K562 (cell line): ENCODE measurements around the gene SV2A. TPM values are rescaled to one million over a fixed set of nuclear protein-coding genes. Genes with fewer than 3 reads are reported as not detected.

Experiments used
- ATF7 ChIP-seq: fragments of 450-650 bp; IDR thresholded peaks from 2 replicates; pipeline ENCODE4 v1.7.1; 2014; ENCODE audit warnings: mild to moderate bottlenecking, moderate library complexity
- BRF1 ChIP-seq: IDR thresholded peaks from 3 replicates; pipeline ENCODE4 v1.6.1; 2011; ENCODE audit warnings: borderline replicate concordance, mild to moderate bottlenecking; ENCODE audit not compliant: insufficient read length; ENCODE audit errors: extremely low read depth
- CREB3 ChIP-seq: fragments of 450-650 bp; conservative IDR thresholded peaks from 2 replicates; pipeline ENCODE4 v1.6.1; 2016; ENCODE audit warnings: missing genetic modification characterization, low read depth, mild to moderate bottlenecking, missing compliant biosample characterization, moderate library complexity
- CREM ChIP-seq: IDR thresholded peaks from 2 replicates; pipeline ENCODE4 v1.6.1; 2014; ENCODE audit warnings: antibody characterized with exemption, low read depth
- GATAD2A ChIP-seq: fragments of 450-650 bp; IDR thresholded peaks from 2 replicates; pipeline ENCODE4 v1.6.1; 2017
- KAT8 ChIP-seq: fragments of 450-650 bp; IDR thresholded peaks from 2 replicates; pipeline ENCODE4 v1.6.1; 2016; ENCODE audit warnings: low read depth, mild to moderate bottlenecking
- KLF10 ChIP-seq: fragments of 250-450 bp; sonication (Bioruptor Pico); IDR thresholded peaks from 2 replicates; pipeline ENCODE4 v1.6.1; 2021; ENCODE audit warnings: matching md5 sums
- MIER1 ChIP-seq: fragments of 450-650 bp; IDR thresholded peaks from 2 replicates; pipeline ENCODE4 v1.6.1; 2016; ENCODE audit warnings: antibody characterized with exemption, mild to moderate bottlenecking, low read depth
- RBM39 ChIP-seq: fragments of 200-400 bp; formaldehyde crosslinking; optimal IDR thresholded peaks from 2 replicates; pipeline ENCODE3; 2018; ENCODE audit warnings: low read depth, low read length
- REST ChIP-seq, 2 experiments: fragments of 450-650 bp; formaldehyde crosslinking in 1 of 2; IDR thresholded peaks; 2 replicates each; pipeline versions ENCODE4 v1.4.0 to v1.6.1; 2014 to 2020; ENCODE audit warnings: mild to moderate bottlenecking in 2 of 2, borderline replicate concordance in 1 of 2, low read depth in 1 of 2
- SP1 ChIP-seq: sonication (generic); formaldehyde crosslinking; IDR thresholded peaks from 2 replicates; pipeline ENCODE4 v1.8.1; 2022; ENCODE audit warnings: mild to moderate bottlenecking, missing genetic modification reagents
- TFAM ChIP-seq: fragments of 250-450 bp; sonication (Bioruptor Pico); conservative IDR thresholded peaks from 2 replicates; pipeline ENCODE4 v1.5.0; 2021; ENCODE audit warnings: mild to moderate bottlenecking, moderate library complexity
- ZNF282 ChIP-seq: sonication (generic); formaldehyde crosslinking; IDR thresholded peaks from 2 replicates; pipeline ENCODE4 v1.8.1; 2023; ENCODE audit warnings: missing genetic modification reagents
- polyA plus RNA-seq, 8 experiments: library from polyadenylated mRNA; depleted of rRNA in 4 of 8; stranded (reverse) in 5 of 8; unstranded in 3 of 8; fragments of >200 nt; fragmentation: Nextera tagmentation in 2 of 8; fragmentation: Illumina TruSeq in 1 of 8; extraction: Ambion mirVana in 2 of 8; extraction: Trizol in 1 of 8; gene quantifications; 2 replicates each; pipeline versions ENCODE4 v1.2.1 to v1.2.3, GENCODE V29; 2011 to 2014; ENCODE audit warnings: inconsistent platforms in 1 of 8, missing spikeins in 1 of 8
- total RNA-seq, 7 experiments: library from RNA; depleted of rRNA in 6 of 7; stranded (reverse); fragments of >200 nt in 6 of 7; fragmentation: Illumina TruSeq in 2 of 7; extraction: Trizol in 2 of 7; gene quantifications; 2 replicates each; pipeline versions ENCODE4 v1.2.1 to v1.2.3, GENCODE V29; 2011 to 2021; ENCODE audit warnings: low replicate concordance in 1 of 7
- TF ChIP-seq, protein P1 (sequence below): fragments of 200-400 bp; formaldehyde crosslinking; IDR thresholded peaks from 2 replicates; pipeline ENCODE4 v1.6.1; 2017; ENCODE audit warnings: mild to moderate bottlenecking, low read depth, low read length, moderate library complexity

SV2A gene
- total and polyA plus RNA-seq, 9 of the 15 experiments (the other 6 are each of a cell fraction or from before 2014, with no cell fraction given) = 0.07 to 0.22 (median 0.11) TPM; not detected in 1

DNA sequence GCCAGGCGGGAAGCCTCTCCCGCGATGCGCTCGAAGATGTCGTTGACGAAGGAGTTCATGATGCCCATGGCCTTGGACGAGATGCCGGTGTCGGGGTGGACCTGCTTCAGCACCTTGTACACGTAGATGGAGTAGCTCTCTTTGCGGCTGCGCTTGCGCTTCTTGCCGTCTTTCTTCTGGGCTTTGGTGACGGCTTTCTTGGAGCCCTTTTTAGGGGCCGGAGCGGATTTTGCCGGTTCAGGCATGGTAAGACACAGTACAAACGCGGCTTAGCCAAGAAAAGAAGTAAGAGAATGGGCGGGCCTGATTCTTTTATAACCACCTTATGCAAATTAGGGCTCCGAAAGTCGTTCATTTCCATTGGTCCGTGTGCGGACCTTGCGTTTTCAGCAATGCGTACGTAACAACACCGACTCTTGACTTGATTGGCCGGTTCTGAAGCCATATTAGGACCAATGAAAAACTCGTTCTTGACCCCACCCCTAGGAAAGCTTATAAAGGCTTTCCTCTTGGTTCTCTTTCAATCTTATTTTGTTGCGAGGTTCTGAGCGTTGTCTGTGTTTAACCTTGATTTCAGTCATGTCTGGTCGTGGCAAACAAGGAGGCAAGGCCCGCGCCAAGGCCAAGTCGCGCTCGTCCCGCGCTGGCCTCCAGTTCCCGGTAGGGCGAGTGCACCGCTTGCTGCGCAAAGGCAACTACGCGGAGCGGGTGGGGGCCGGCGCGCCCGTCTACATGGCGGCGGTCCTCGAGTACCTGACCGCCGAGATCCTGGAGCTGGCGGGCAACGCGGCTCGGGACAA, 31.0 kb downstream of the SV2A start (continued):
- peak; percentile 90 for TF ChIP-seq SP1 (CRISPR knock-in tag)
- TF ChIP-seq CREB3 = no peak
- TF ChIP-seq REST (IDR thresholded peaks at IDR 0.05; ENCODE audit: borderline replicate concordance) = peak; percentile 87
- TF ChIP-seq REST (CRISPR knock-in tag; IDR thresholded peaks at IDR 0.05; ENCODE audit: low read depth) = no peak
- TF ChIP-seq KAT8 = no peak
- TF ChIP-seq TFAM (CRISPR knock-in tag) = no peak
- TF ChIP-seq CREM = peak; percentile 71
- TF ChIP-seq ZNF282 = 0 out of 2 replicates have a peak, but pooled peaks have one; percentile 64
- peak; percentile 69; the same call in 1 of the 2 replicates for TF ChIP-seq KLF10 (CRISPR knock-in tag)
- no peak for TF ChIP-seq MIER1
- TF ChIP-seq, protein P1, sequence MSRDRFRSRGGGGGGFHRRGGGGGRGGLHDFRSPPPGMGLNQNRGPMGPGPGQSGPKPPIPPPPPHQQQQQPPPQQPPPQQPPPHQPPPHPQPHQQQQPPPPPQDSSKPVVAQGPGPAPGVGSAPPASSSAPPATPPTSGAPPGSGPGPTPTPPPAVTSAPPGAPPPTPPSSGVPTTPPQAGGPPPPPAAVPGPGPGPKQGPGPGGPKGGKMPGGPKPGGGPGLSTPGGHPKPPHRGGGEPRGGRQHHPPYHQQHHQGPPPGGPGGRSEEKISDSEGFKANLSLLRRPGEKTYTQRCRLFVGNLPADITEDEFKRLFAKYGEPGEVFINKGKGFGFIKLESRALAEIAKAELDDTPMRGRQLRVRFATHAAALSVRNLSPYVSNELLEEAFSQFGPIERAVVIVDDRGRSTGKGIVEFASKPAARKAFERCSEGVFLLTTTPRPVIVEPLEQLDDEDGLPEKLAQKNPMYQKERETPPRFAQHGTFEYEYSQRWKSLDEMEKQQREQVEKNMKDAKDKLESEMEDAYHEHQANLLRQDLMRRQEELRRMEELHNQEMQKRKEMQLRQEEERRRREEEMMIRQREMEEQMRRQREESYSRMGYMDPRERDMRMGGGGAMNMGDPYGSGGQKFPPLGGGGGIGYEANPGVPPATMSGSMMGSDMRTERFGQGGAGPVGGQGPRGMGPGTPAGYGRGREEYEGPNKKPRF = no peak
- TF ChIP-seq BRF1 = no peak
- no peak for TF ChIP-seq RBM39
- peak; percentile 63 for TF ChIP-seq ATF7
- TF ChIP-seq GATAD2A = 0 out of 2 replicates have a peak, but pooled peaks have one; percentile 55
